HEK293 (cell line): ENCODE measurements around the gene CENPO.
A peak's percentile ranks its signal among the peaks of the same experiment; 100 is the strongest.

Experiments
- CTCF ChIP-seq: fragments of 450-650 bp; formaldehyde crosslinking; IDR thresholded peaks from 2 replicates; pipeline ENCODE4 v1.5.1; 2016; ENCODE audit warnings: missing biosample characterization, missing genetic modification characterization
- REST ChIP-seq: fragments of 450-650 bp; formaldehyde crosslinking; IDR thresholded peaks from 2 replicates; pipeline ENCODE4 v1.5.1; 2016; ENCODE audit warnings: missing biosample characterization, missing genetic modification characterization
- ZNF211 ChIP-seq: fragments of 450-650 bp; formaldehyde crosslinking; IDR thresholded peaks from 2 replicates; pipeline ENCODE4 v1.5.1; 2016; ENCODE audit warnings: low read depth, missing biosample characterization, missing genetic modification characterization
- ZNF280D ChIP-seq: fragments of 450-650 bp; formaldehyde crosslinking; IDR thresholded peaks from 2 replicates; pipeline ENCODE4 v1.5.1; 2016; ENCODE audit warnings: missing biosample characterization, missing genetic modification characterization
- ZNF350 ChIP-seq: fragments of 450-650 bp; formaldehyde crosslinking; IDR thresholded peaks from 2 replicates; pipeline ENCODE4 v1.5.0; 2017; ENCODE audit warnings: missing biosample characterization, mild to moderate bottlenecking, missing genetic modification characterization
- ZNF626 ChIP-seq: fragments of 450-650 bp; sonication (Bioruptor Pico); formaldehyde crosslinking; IDR thresholded peaks from 2 replicates; pipeline ENCODE4 v1.5.1; 2018; ENCODE audit warnings: missing biosample characterization, missing genetic modification characterization, inconsistent platforms

- no peak for TF ChIP-seq ZNF280D (tag by site-specific recombination)
- TF ChIP-seq REST = peak; percentile 61
- peak; percentile 94 for TF ChIP-seq CTCF (tag by site-specific recombination)
- TF ChIP-seq ZNF626 (tag by site-specific recombination) = no peak
- TF ChIP-seq ZNF211 = no peak
- no peak for TF ChIP-seq ZNF350 (tag by site-specific recombination)
Observed at GRCh38 chr2:24792874-24793760, at the start of gene CENPO, which contains the start of gene PTRHD1.
